ENCODE measurements around the gene HOXD8. TPM values are rescaled to one million over a fixed set of nuclear protein-coding genes. Genes with fewer than 3 reads are reported as not detected.

HOXD8 gene
- total and polyA plus RNA-seq, 2 donors (not counting 1 experiment from before 2014, with no cell fraction given), result not detected

DNA sequence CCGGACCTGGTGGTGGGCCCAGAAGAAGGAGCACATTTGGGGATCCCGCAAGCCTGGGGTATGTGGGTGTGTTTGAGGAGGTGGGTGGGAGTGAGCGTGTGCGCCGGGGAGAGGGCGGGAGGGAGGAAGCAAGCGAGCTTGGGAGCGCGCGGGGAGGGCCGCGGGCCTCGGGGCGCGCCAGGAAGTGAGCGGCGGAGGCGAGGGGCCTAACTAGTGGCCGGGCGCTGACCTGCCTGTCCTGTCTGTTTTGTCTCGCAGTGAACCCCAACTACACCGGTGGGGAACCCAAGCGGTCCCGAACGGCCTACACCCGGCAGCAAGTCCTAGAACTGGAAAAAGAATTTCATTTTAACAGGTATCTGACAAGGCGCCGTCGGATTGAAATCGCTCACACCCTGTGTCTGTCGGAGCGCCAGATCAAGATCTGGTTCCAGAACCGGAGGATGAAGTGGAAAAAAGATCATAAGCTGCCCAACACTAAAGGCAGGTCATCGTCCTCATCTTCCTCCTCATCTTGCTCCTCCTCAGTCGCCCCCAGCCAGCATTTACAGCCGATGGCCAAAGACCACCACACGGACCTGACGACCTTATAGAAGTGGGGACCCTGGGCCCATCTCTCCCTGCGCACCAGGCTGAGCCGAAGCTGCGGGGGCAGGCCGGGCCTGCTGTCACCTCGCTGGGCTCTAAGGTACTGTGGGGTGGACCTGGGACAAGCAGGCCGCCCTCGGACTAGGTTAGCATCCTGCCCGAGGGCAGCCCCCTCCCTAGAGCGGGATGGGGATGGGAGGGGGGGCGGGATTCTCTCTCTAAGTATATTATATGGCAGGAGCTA, 23.1 kb downstream of the HOXD8 start:
- Histone ChIP-seq H3K36me3 (ENCODE audit: control insufficient read depth, insufficient read depth, low read length) (no peaks in the 10 kb centered on the region), H2AFZ (ENCODE audit: low read length) (no peak overlapping the region), H3K9me3 (ENCODE audit: control insufficient read depth, insufficient read depth, low read depth, low read length) (no peaks in the 10 kb centered on the region), H3K4me3 (replicated peaks in 1 of 4; ENCODE audit: control extremely low read depth in 1 of 4, insufficient read depth in 1 of 4, low read depth in 3 of 4, low read length in 4 of 4) (no peak overlapping the region), H3K4me2 (ENCODE audit: extremely low read depth, insufficient read depth, low read length) (no peak overlapping the region), H4K20me1 (ENCODE audit: control insufficient read depth, extremely low read depth, insufficient read depth, low read length) (no peaks in the 10 kb centered on the region), H3K9ac (ENCODE audit: insufficient read depth, low read length) (no peak overlapping the region), H3K27me3 (ENCODE audit: control insufficient read depth, insufficient read depth, low read length) (peaks cover 75% of the 10 kb centered on the region), H3K4me1 (ENCODE audit: control insufficient read depth, extremely low read depth, insufficient read depth, low read length) (no peaks in the 10 kb centered on the region), H3K27ac (ENCODE audit: insufficient read depth, low read length) (no peak overlapping the region), H3K79me2 (ENCODE audit: control insufficient read depth, insufficient read depth, low read length) (no peaks in the 10 kb centered on the region)
- TF ChIP-seq, protein P1, sequence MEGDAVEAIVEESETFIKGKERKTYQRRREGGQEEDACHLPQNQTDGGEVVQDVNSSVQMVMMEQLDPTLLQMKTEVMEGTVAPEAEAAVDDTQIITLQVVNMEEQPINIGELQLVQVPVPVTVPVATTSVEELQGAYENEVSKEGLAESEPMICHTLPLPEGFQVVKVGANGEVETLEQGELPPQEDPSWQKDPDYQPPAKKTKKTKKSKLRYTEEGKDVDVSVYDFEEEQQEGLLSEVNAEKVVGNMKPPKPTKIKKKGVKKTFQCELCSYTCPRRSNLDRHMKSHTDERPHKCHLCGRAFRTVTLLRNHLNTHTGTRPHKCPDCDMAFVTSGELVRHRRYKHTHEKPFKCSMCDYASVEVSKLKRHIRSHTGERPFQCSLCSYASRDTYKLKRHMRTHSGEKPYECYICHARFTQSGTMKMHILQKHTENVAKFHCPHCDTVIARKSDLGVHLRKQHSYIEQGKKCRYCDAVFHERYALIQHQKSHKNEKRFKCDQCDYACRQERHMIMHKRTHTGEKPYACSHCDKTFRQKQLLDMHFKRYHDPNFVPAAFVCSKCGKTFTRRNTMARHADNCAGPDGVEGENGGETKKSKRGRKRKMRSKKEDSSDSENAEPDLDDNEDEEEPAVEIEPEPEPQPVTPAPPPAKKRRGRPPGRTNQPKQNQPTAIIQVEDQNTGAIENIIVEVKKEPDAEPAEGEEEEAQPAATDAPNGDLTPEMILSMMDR (conservative IDR thresholded peaks at IDR 0.05 in 1 of 2, IDR thresholded peaks at IDR 0.05 in 1 of 2; ENCODE audit: low read depth in 1 of 2, low read length in 2 of 2), result no peak
- peak; percentile 57 for TF ChIP-seq EZH2 (IDR thresholded peaks at IDR 0.05; ENCODE audit: low read length, missing control alignments)
- DNase-seq (ENCODE audit: low read depth in 2 of 2), result peak in 1 of 2 donors; percentile 65

DNA sequence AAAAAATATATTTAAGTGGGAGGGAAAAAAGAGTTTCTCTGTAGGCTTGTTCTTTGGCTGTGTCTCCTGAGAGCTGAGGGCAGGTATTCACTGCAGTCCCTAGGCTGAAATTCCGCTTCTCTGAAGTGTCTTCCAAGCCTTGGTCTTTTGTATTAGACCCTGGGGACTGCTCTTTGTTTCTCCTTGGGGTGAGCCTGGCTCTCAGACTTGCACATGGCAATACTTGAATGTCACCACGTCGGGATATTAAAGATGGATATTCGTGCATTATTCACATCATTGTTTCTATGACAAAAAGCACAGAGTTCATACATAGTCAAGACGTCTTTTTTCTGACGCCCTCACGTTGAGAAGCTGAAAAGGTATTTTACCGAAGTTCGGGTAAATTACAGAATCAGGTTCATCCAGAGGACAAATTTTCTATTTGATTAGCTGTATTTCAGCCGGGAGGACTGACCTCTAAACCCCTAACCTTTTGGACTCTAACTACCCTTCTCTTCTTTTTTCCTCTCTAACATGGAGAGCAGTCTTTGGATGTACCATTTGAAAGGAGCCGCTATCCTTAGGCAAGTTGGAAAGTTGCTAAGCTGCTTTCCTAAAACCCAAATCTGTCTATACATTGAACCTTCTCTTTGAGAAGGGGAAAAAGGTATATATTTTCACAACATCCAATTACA, 25.2 kb downstream of the HOXD8 start:
- H3K27me3 ChIP-seq (ENCODE audit: control insufficient read depth, insufficient read depth, low read length), result peaks cover 73% of the 10 kb centered on the region

More for the DNA sequence above, 25.2 kb downstream of the HOXD8 start:
- Histone ChIP-seq H3K4me3 (replicated peaks in 1 of 4; ENCODE audit: control extremely low read depth in 1 of 4, insufficient read depth in 1 of 4, low read depth in 3 of 4, low read length in 4 of 4) (no peak overlapping the region), H2AFZ (ENCODE audit: low read length) (no peak overlapping the region), H3K27ac (ENCODE audit: insufficient read depth, low read length) (no peak overlapping the region), H4K20me1 (ENCODE audit: control insufficient read depth, extremely low read depth, insufficient read depth, low read length) (no peaks in the 10 kb centered on the region), H3K4me2 (ENCODE audit: extremely low read depth, insufficient read depth, low read length) (no peak overlapping the region), H3K79me2 (ENCODE audit: control insufficient read depth, insufficient read depth, low read length) (no peaks in the 10 kb centered on the region), H3K9ac (ENCODE audit: insufficient read depth, low read length) (no peak overlapping the region), H3K9me3 (ENCODE audit: control insufficient read depth, insufficient read depth, low read depth, low read length) (no peaks in the 10 kb centered on the region), H3K4me1 (ENCODE audit: control insufficient read depth, extremely low read depth, insufficient read depth, low read length) (no peaks in the 10 kb centered on the region), H3K36me3 (ENCODE audit: control insufficient read depth, insufficient read depth, low read length) (no peaks in the 10 kb centered on the region)
- DNase-seq (ENCODE audit: low read depth in 2 of 2), result no peak
- TF ChIP-seq EZH2 (IDR thresholded peaks at IDR 0.05; ENCODE audit: low read length, missing control alignments), result peak; percentile 47
- TF ChIP-seq, protein P1 (conservative IDR thresholded peaks at IDR 0.05 in 1 of 2, IDR thresholded peaks at IDR 0.05 in 1 of 2; ENCODE audit: low read depth in 1 of 2, low read length in 2 of 2), result no peak
